Raji (cell line): ENCODE results near the gene OXCT1.

Experiments used
- POLR2A ChIP-seq: IDR thresholded peaks from 2 replicates; pipeline ENCODE4 v1.6.1; 2011; ENCODE audit warnings: low read depth, low read length, control low read depth; ENCODE audit not compliant: insufficient read depth

The OXCT1 gene

DNA sequence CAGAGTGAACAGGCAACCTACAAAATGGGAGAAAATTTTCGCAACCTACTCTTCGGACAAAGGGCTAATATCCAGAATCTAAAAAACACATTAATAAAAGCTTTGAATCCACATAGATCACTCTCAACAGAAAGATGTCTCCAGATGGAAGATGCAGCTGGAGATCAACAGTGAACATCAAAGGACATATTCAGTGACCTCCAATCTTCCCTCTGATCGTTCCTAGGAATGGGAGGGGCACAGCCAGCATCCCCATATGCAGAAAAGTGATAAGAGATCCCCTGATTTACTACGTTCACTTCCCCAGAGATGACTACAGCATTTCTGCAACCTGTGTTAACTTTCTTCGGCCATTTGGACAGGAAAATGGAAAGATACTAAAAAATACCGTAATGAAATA lies 21.2 kb downstream of the OXCT1 start:
- TF ChIP-seq POLR2A: no peak

- TF ChIP-seq POLR2A: no peak
Measured at GRCh38 chr5:41844502-41844901, 25.7 kb downstream of the OXCT1 start.

DNA sequence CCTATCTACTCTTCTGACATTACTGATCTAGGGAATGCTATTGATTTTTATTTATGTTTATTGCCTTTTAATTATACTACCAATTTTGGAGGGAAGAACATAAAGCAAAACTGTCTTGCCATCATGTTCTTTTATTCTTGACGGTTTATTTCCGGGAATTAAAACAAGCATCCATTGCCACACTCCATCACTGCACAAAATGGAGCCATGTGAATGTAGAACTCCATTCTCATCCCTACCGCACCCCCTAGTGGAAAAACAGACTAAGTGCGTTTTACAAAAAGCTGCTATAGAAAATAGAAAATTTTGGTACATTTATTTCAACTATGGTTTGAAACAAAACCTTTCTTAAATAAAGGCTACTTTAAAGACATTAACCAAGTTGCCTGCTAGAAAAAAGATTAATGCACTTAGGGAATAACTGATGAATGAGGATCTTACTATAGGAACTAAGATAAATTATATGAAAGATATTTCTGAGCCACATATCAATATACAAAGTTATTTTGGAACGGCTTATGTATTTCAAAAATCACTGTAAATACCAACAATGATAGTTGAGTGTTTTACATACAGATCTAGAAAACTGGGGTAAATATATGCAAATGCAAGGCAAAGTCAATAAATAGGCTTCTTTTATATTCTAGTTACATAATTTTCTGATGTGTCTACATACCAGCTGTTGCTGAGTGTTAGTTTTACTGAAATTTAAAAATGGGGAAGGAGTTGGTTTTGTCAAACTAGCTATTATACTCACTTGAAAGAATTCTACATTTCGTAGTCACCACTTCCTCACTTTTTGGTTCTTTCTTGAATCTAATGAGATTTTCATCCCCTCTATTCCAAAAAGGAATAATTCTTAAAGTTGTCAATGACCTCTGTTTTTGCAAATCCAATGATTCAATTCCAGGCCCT lies 26.5 kb downstream of the OXCT1 start:
- no peak for TF ChIP-seq POLR2A

GRCh38 chr5:41842777-41843176 lies 27.4 kb downstream of the OXCT1 start:
- TF ChIP-seq POLR2A: no peak

DNA sequence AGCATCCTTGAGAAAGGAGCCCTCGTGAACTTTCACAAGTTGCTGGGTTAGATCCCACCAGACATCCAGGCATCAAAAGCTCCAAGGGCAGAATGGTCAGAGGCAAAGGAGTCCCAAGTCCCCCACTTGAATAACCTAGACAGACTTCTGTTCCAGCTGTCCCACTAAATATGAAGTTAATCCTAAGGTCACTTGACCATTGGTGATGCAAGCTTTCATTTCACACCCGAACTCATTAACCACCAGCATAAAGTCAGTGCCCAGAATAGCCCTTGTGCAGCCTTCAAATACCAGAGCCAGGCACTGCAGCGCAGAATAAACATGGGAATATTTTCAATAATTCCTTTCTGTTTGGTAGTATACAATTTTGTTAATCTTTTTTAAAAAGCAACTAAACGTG lies 28.9 kb downstream of the OXCT1 start:
- TF ChIP-seq POLR2A: no peak

- TF ChIP-seq POLR2A: no peak
Measured at GRCh38 chr5:41840251-41840650, 30.0 kb downstream of the OXCT1 start.

DNA sequence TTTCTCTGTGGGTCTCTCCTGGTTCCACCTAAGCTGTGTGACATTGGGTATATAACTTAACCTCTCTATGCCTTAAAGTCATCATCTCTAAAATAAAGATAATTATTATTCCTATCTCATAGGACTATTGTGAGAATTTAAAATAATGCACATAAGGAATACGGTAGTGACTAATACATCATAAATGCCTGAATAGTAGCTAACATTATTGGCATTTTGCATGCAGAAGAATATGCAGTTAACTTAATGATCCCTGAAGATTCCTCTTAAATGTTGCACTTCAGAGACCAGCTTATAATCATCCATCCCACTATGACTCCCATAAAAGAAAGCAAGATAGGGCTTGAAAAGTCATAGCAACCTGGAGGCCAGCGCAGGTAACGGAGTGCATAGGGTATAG lies 32.4 kb downstream of the OXCT1 start:
- TF ChIP-seq POLR2A: no peak

DNA sequence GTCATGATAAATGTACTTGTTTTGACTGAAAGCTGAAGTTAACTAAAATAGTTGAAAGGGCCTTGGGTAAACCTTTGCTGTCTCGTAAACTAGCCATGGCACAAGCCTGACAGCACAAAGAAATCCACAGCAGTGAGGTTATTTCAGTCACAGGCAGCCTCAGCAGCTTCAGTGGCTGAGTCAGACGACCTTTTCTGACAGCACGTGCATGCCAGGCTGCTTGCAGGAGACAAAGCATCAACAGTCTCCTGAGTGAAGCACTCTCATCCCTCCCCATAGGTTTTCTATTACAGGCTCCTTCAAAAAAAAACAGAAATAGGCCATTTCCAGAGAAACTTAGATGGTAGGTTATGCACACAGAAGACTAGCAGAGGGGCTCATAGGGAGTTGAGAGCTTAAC lies 34.6 kb downstream of the OXCT1 start:
- TF ChIP-seq POLR2A: no peak

GRCh38 chr5:41834506-41834905 lies 35.7 kb downstream of the OXCT1 start:
- TF ChIP-seq POLR2A: no peak

- no peak for TF ChIP-seq POLR2A
Measured at GRCh38 chr5:41832430-41832829, 37.8 kb downstream of the OXCT1 start.

GRCh38 chr5:41831155-41831554 lies 39.1 kb downstream of the OXCT1 start:
- no peak for TF ChIP-seq POLR2A

GRCh38 chr5:41827792-41828191 lies 42.4 kb downstream of the OXCT1 start:
- TF ChIP-seq POLR2A: no peak

GRCh38 chr5:41822036-41822435 lies 48.2 kb downstream of the OXCT1 start:
- TF ChIP-seq POLR2A: no peak

DNA sequence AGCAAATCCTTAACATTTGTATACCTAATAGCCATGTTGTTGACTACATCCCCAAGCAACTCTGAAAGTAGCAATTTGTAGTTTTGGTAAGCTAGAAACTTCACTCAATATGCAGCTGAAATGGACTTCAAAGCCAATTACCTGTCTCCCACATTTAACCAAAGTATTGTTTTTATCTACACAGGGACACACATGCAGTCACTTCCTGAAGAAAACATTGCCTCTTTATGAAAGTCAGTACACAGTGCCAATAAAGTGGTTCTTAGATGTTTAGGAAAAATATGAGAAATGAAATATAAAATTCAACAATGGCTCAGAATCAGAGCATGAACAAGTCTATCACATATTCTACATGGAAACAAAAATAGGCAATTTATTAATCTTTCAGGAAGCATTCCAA lies 49.2 kb downstream of the OXCT1 start:
- TF ChIP-seq POLR2A: no peak

- TF ChIP-seq POLR2A: no peak
Measured at GRCh38 chr5:41820150-41820549, 50.1 kb downstream of the OXCT1 start.

DNA sequence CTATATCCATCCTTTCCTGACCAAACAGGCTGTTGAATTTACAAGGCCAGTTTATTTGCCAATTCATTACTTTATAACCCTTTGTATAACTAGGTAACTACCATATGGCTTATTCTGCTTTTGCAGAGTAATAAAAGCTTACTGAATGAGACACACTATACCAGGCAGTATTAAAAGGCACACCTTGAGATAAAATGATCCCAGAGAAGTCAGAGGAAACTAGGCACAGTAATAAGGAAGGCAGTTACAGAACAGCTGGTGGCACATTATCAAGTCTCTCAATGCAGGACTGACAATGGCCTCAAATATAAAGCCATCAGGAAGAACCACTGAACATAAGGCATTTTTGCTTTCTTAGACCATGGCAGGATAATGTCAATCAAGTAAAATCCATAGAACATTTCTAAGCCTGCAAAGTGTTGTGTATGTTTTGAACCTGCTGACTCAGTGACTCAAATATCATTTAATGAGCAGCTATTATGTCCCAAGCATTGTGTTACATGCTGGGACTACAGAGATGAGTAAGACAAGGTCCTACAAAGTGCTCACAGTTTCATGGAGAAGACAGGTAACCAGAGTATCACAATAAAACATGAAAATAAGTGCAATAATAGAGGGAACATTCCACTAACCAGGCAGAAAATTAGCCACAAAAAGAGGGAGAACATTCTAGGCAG lies 52.5 kb downstream of the OXCT1 start:
- no peak for TF ChIP-seq POLR2A
